Measurements from ENCODE around the gene MIPOL1.

DNA sequence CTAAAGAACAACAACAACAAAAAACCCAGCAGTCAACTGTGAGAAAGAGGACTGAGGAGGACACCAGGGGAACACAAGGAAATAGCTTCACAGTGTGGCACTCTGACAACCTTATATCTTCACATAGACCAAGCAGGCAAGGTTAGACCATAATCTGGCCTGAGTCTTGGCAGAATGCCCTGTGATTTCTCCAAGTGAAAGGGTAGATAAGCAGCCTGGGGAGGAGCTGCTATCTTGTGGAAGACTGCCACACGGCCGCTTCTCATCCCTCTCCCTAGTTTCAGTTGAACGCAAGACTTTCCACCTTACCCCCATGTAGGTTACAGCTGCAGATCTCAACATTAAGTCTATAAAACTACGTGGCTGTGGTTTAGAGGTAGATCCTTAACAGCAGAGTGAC is 29.0 kb upstream of the MIPOL1 start:
- TF ChIP-seq POLR2A (IDR thresholded peaks at IDR 0.05) (no peak), CTCF (IDR thresholded peaks at IDR 0.05) (no peak), POLR2AphosphoS5 (IDR thresholded peaks at IDR 0.05) (no peak)
